ENCODE results near the gene CYFIP2. TPM values are rescaled to one million over a fixed set of nuclear protein-coding genes. Genes with fewer than 3 reads are reported as not detected.

CYFIP2 gene
- total and polyA plus RNA-seq, 2 of the 13 experiments (the other 11 are each of a cell fraction or from before 2014, with no cell fraction given): 22.6 to 30.3 TPM

DNA sequence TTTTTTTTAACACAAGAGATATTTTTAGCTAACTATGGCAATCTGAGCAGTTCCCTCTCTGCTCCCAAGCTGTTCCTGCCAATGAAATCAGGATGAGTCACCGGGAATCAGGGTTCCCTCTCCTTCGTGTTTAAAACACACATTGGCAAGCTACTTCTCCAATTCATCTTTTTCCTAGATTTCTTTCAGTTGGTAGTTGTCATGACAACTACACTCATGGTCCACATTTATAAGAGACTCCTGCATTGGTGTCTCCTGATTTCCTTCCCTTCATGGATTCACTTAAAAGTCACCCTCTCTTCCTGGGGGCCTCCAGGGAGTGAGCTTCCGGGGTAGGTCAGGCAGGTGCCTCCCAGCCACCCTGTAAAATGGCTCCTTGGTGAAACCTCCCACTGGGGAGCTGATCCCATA lies 121.8 kb downstream of the CYFIP2 start:
- CTCF ChIA-PET (ENCODE audit: low intra/inter-chr PET ratio, low total read pairs): no interaction called here
- no peak overlapping the region for H3K4me3 ChIP-seq (replicated peaks in 1 of 3; ENCODE audit: insufficient read depth in 1 of 3, low read depth in 2 of 3, low read length in 3 of 3)
- POLR2A ChIA-PET: no interaction called here
- BruUV-seq (replicated peaks): no TSS peak
- intact Hi-C loops (cut with micrococcal nuclease; ENCODE audit: unreplicated experiment): no loop called here
- no peak overlapping the region for H3K4me2 ChIP-seq (ENCODE audit: low read depth, low read length)
- in situ Hi-C loops (cut with HindIII; ENCODE audit: extremely low pct_ligation_motif_present, low pct_unique_long_range_greater_than_20kb): no loop called here
- no peaks in the 10 kb centered on the region for H3K9me3 ChIP-seq (ENCODE audit: low read length)
- FAIRE-seq: no peak
- WGBS (ENCODE audit: low lambda C conversion rate): 29% methylated on average over 3 of the region's 3 CpGs
- H4K20me1 ChIP-seq (ENCODE audit: insufficient read depth, low read length): no peaks in the 10 kb centered on the region
- TF ChIP-seq, protein P1, sequence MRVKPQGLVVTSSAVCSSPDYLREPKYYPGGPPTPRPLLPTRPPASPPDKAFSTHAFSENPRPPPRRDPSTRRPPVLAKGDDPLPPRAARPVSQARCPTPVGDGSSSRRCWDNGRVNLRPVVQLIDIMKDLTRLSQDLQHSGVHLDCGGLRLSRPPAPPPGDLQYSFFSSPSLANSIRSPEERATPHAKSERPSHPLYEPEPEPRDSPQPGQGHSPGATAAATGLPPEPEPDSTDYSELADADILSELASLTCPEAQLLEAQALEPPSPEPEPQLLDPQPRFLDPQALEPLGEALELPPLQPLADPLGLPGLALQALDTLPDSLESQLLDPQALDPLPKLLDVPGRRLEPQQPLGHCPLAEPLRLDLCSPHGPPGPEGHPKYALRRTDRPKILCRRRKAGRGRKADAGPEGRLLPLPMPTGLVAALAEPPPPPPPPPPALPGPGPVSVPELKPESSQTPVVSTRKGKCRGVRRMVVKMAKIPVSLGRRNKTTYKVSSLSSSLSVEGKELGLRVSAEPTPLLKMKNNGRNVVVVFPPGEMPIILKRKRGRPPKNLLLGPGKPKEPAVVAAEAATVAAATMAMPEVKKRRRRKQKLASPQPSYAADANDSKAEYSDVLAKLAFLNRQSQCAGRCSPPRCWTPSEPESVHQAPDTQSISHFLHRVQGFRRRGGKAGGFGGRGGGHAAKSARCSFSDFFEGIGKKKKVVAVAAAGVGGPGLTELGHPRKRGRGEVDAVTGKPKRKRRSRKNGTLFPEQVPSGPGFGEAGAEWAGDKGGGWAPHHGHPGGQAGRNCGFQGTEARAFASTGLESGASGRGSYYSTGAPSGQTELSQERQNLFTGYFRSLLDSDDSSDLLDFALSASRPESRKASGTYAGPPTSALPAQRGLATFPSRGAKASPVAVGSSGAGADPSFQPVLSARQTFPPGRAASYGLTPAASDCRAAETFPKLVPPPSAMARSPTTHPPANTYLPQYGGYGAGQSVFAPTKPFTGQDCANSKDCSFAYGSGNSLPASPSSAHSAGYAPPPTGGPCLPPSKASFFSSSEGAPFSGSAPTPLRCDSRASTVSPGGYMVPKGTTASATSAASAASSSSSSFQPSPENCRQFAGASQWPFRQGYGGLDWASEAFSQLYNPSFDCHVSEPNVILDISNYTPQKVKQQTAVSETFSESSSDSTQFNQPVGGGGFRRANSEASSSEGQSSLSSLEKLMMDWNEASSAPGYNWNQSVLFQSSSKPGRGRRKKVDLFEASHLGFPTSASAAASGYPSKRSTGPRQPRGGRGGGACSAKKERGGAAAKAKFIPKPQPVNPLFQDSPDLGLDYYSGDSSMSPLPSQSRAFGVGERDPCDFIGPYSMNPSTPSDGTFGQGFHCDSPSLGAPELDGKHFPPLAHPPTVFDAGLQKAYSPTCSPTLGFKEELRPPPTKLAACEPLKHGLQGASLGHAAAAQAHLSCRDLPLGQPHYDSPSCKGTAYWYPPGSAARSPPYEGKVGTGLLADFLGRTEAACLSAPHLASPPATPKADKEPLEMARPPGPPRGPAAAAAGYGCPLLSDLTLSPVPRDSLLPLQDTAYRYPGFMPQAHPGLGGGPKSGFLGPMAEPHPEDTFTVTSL (CRISPR knock-in tag; IDR thresholded peaks at IDR 0.05; ENCODE audit: borderline replicate concordance): no peak; the same call in 1 of the 2 replicates
- TF ChIP-seq RFX1 (IDR thresholded peaks at IDR 0.05) (peak; percentile 66), RFX3 (CRISPR knock-in tag; IDR thresholded peaks at IDR 0.05) (peak; percentile 52; the same call in 1 of the 2 replicates), PRMT3 (CRISPR knock-in tag; IDR thresholded peaks at IDR 0.05; ENCODE audit: borderline replicate concordance, low read depth) (no peak), HNRNPUL1 (IDR thresholded peaks at IDR 0.05; ENCODE audit: low read depth, low read length) (no peak), ZNF562 (CRISPR knock-in tag; IDR thresholded peaks at IDR 0.05; ENCODE audit: borderline replicate concordance) (no peak), ARID2 (CRISPR knock-in tag; IDR thresholded peaks at IDR 0.05; ENCODE audit: borderline replicate concordance) (no peak), GABPB1 (CRISPR knock-in tag; IDR thresholded peaks at IDR 0.05) (no peak), ZMAT3 (CRISPR knock-in tag; conservative IDR thresholded peaks at IDR 0.05) (no peak), ZSCAN20 (CRISPR knock-in tag; IDR thresholded peaks at IDR 0.05; ENCODE audit: borderline replicate concordance) (no peak), ZNF260 (CRISPR knock-in tag; IDR thresholded peaks at IDR 0.05; ENCODE audit: borderline replicate concordance, low read depth) (no peak), MAFG (CRISPR knock-in tag; IDR thresholded peaks at IDR 0.05) (no peak), FOSL2 (CRISPR knock-in tag; IDR thresholded peaks at IDR 0.05) (peak; percentile 73), PHF8 (CRISPR knock-in tag; IDR thresholded peaks at IDR 0.05) (no peak), RXRB (CRISPR knock-in tag; IDR thresholded peaks at IDR 0.05; ENCODE audit: borderline replicate concordance) (no peak), ONECUT2 (CRISPR knock-in tag; IDR thresholded peaks at IDR 0.05) (no peak)
- TF ChIP-seq, protein P2, sequence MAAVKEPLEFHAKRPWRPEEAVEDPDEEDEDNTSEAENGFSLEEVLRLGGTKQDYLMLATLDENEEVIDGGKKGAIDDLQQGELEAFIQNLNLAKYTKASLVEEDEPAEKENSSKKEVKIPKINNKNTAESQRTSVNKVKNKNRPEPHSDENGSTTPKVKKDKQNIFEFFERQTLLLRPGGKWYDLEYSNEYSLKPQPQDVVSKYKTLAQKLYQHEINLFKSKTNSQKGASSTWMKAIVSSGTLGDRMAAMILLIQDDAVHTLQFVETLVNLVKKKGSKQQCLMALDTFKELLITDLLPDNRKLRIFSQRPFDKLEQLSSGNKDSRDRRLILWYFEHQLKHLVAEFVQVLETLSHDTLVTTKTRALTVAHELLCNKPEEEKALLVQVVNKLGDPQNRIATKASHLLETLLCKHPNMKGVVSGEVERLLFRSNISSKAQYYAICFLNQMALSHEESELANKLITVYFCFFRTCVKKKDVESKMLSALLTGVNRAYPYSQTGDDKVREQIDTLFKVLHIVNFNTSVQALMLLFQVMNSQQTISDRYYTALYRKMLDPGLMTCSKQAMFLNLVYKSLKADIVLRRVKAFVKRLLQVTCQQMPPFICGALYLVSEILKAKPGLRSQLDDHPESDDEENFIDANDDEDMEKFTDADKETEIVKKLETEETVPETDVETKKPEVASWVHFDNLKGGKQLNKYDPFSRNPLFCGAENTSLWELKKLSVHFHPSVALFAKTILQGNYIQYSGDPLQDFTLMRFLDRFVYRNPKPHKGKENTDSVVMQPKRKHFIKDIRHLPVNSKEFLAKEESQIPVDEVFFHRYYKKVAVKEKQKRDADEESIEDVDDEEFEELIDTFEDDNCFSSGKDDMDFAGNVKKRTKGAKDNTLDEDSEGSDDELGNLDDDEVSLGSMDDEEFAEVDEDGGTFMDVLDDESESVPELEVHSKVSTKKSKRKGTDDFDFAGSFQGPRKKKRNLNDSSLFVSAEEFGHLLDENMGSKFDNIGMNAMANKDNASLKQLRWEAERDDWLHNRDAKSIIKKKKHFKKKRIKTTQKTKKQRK (IDR thresholded peaks at IDR 0.05; ENCODE audit: low read length): no peak
- DNase-seq (ENCODE audit: low spot score): peak; percentile 23
- peaks cover 2 to 27% of the 10 kb centered on the region in 2 experiments; a peak in 3 of 5 replicates for H3K36me3 ChIP-seq (replicated peaks in 1 of 2; ENCODE audit: control insufficient read depth in 1 of 2, insufficient read depth in 2 of 2, low read length in 2 of 2)
- peaks cover 45% of the 10 kb centered on the region for H3K4me1 ChIP-seq (ENCODE audit: insufficient read depth, low read length)
- H3K79me2 ChIP-seq (ENCODE audit: insufficient read depth, low read length): no peaks in the 10 kb centered on the region
- no peaks in the 10 kb centered on the region for H3K27me3 ChIP-seq (ENCODE audit: control insufficient read depth in 1 of 2, insufficient read depth in 2 of 2, low read length in 2 of 2)
- ATAC-seq: no peak
- H3K27ac ChIP-seq (ENCODE audit: extremely low read length, insufficient read depth, low read length): no peak overlapping the region
- no peak overlapping the region for H3K9ac ChIP-seq (ENCODE audit: insufficient read depth, low read depth, low read length)
- H2AFZ ChIP-seq (ENCODE audit: low read length): no peak overlapping the region
